Fibroblast of lung (primary cell): ENCODE results near the gene RPL39L. TPM values are rescaled to one million over a fixed set of nuclear protein-coding genes. Genes with fewer than 3 reads are reported as not detected.

Source experiments
- DNase-seq, 2 donors: peaks; one replicate each; pipeline versions ENCODE4 v3.0.0 to v3.0.0-alpha.2; 2010; ENCODE audit warnings: low read depth in 2 of 2
- H2AFZ ChIP-seq: 2 replicates; pipeline ENCODE4 v1.5.1; 2012; ENCODE audit warnings: low read length, control low read depth, inconsistent platforms
- H3K27ac ChIP-seq: 2 replicates; pipeline ENCODE4 v1.5.1; 2011; ENCODE audit warnings: low read length, control low read depth; ENCODE audit not compliant: insufficient read depth
- H3K27me3 ChIP-seq: 2 replicates; pipeline ENCODE4 v1.5.1; 2011; ENCODE audit warnings: mild to moderate bottlenecking, low read length; ENCODE audit not compliant: control insufficient read depth, insufficient read depth
- H3K36me3 ChIP-seq: 2 replicates; pipeline ENCODE4 v1.5.1; 2011; ENCODE audit warnings: low read length; ENCODE audit not compliant: control insufficient read depth, insufficient read depth
- H3K4me1 ChIP-seq: 2 replicates; pipeline ENCODE4 v1.5.1; 2011; ENCODE audit warnings: low read length; ENCODE audit not compliant: control insufficient read depth, insufficient read depth; ENCODE audit errors: extremely low read depth
- H3K4me2 ChIP-seq: 2 replicates; pipeline ENCODE4 v1.5.1; 2011; ENCODE audit warnings: low read length, control low read depth; ENCODE audit not compliant: insufficient read depth; ENCODE audit errors: extremely low read depth
- H3K4me3 ChIP-seq, 4 experiments: fragments of 200-600 bp in 1 of 4; sonication (generic) in 1 of 4; replicated peaks in 1 of 4; 2 replicates each; pipeline ENCODE4 v1.5.1; 2011 to 2016; ENCODE audit warnings: low read length in 4 of 4, low read depth in 3 of 4, mild to moderate bottlenecking in 3 of 4, control low read depth in 2 of 4, inconsistent platforms in 1 of 4, mixed read lengths in 1 of 4; ENCODE audit not compliant: insufficient read depth in 1 of 4; ENCODE audit errors: control extremely low read depth in 1 of 4
- H3K79me2 ChIP-seq: 2 replicates; pipeline ENCODE4 v1.5.1; 2012; ENCODE audit warnings: mild to moderate bottlenecking, low read length, inconsistent platforms; ENCODE audit not compliant: control insufficient read depth, insufficient read depth
- H3K9ac ChIP-seq: 2 replicates; pipeline ENCODE4 v1.5.1; 2011; ENCODE audit warnings: mild to moderate bottlenecking, low read length, control low read depth; ENCODE audit not compliant: insufficient read depth
- H3K9me3 ChIP-seq: 2 replicates; pipeline ENCODE4 v1.5.1; 2012; ENCODE audit warnings: low read depth, low read length; ENCODE audit not compliant: control insufficient read depth, insufficient read depth
- H4K20me1 ChIP-seq: 2 replicates; pipeline ENCODE4 v1.5.1; 2011; ENCODE audit warnings: low read length; ENCODE audit not compliant: control insufficient read depth, insufficient read depth; ENCODE audit errors: extremely low read depth
- EZH2 ChIP-seq: IDR thresholded peaks from 2 replicates; pipeline ENCODE4 v1.5.1; 2012; ENCODE audit warnings: low read length, control low read depth, mild to moderate bottlenecking; ENCODE audit errors: missing control alignments
- polyA plus RNA-seq, 2 donors: library from polyadenylated mRNA; depleted of rRNA in 1 of 2; stranded (reverse) in 1 of 2; unstranded in 1 of 2; fragments of >200 nt; gene quantifications; 2 replicates each; pipeline ENCODE4 v1.2.1, GENCODE V29; 2011 to 2012; ENCODE audit warnings: missing spikeins in 1 of 2
- total RNA-seq: library from RNA; depleted of rRNA; stranded (reverse); fragments of >200 nt; gene quantifications from 2 replicates; pipeline ENCODE4 v1.2.1, GENCODE V29; 2014
- TF ChIP-seq, protein P1 (sequence below), 2 donors: IDR thresholded peaks in 1 of 2; conservative IDR thresholded peaks in 1 of 2; 1 replicate in 1 of 2; 2 replicates in 1 of 2; pipeline ENCODE4 v1.5.1; 2011 to 2012; ENCODE audit warnings: low read length in 2 of 2, control low read depth in 1 of 2, inconsistent platforms in 1 of 2, low read depth in 1 of 2, mild to moderate bottlenecking in 1 of 2

RPL39L gene
- total and polyA plus RNA-seq, 2 donors (not counting 1 experiment from before 2014, with no cell fraction given): 8.4 to 26.6 TPM

- H3K4me1 ChIP-seq: no peaks in the 10 kb centered on the region
- TF ChIP-seq, protein P1, sequence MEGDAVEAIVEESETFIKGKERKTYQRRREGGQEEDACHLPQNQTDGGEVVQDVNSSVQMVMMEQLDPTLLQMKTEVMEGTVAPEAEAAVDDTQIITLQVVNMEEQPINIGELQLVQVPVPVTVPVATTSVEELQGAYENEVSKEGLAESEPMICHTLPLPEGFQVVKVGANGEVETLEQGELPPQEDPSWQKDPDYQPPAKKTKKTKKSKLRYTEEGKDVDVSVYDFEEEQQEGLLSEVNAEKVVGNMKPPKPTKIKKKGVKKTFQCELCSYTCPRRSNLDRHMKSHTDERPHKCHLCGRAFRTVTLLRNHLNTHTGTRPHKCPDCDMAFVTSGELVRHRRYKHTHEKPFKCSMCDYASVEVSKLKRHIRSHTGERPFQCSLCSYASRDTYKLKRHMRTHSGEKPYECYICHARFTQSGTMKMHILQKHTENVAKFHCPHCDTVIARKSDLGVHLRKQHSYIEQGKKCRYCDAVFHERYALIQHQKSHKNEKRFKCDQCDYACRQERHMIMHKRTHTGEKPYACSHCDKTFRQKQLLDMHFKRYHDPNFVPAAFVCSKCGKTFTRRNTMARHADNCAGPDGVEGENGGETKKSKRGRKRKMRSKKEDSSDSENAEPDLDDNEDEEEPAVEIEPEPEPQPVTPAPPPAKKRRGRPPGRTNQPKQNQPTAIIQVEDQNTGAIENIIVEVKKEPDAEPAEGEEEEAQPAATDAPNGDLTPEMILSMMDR (conservative IDR thresholded peaks at IDR 0.05 in 1 of 2, IDR thresholded peaks at IDR 0.05 in 1 of 2; ENCODE audit: low read depth in 1 of 2, low read length in 2 of 2): no peak
- TF ChIP-seq EZH2: no peak
- H2AFZ ChIP-seq: no peak overlapping the region
- H3K9me3 ChIP-seq: no peaks in the 10 kb centered on the region
- H3K36me3 ChIP-seq: no peaks in the 10 kb centered on the region
- DNase-seq: no peak
- no peaks in the 10 kb centered on the region for H3K27me3 ChIP-seq
- H4K20me1 ChIP-seq: no peaks in the 10 kb centered on the region
- H3K4me3 ChIP-seq: no peak overlapping the region
- H3K79me2 ChIP-seq: no peaks in the 10 kb centered on the region
- H3K4me2 ChIP-seq: no peak overlapping the region
- no peak overlapping the region for H3K9ac ChIP-seq
- no peak overlapping the region for H3K27ac ChIP-seq
Observed at GRCh38 chr3:187077085-187077484, 62.2 kb downstream of the RPL39L start.

GRCh38 chr3:187076297-187076696 is 63.0 kb downstream of the RPL39L start:
- no peak overlapping the region for H3K9ac ChIP-seq
- no peak overlapping the region for H3K27ac ChIP-seq
- H4K20me1 ChIP-seq: no peaks in the 10 kb centered on the region
- no peak overlapping the region for H3K4me2 ChIP-seq
- no peak for DNase-seq
- no peaks in the 10 kb centered on the region for H3K9me3 ChIP-seq
- H3K27me3 ChIP-seq: no peaks in the 10 kb centered on the region
- no peaks in the 10 kb centered on the region for H3K36me3 ChIP-seq
- TF ChIP-seq, protein P1 (conservative IDR thresholded peaks at IDR 0.05 in 1 of 2, IDR thresholded peaks at IDR 0.05 in 1 of 2; ENCODE audit: low read depth in 1 of 2, low read length in 2 of 2): no peak
- TF ChIP-seq EZH2: no peak
- H3K4me3 ChIP-seq: no peak overlapping the region
- no peak overlapping the region for H2AFZ ChIP-seq
- no peaks in the 10 kb centered on the region for H3K79me2 ChIP-seq
- no peaks in the 10 kb centered on the region for H3K4me1 ChIP-seq

- no peak for DNase-seq
- no peak for TF ChIP-seq EZH2
- TF ChIP-seq, protein P1 (conservative IDR thresholded peaks at IDR 0.05 in 1 of 2, IDR thresholded peaks at IDR 0.05 in 1 of 2; ENCODE audit: low read depth in 1 of 2, low read length in 2 of 2): no peak
- Histone ChIP-seq H3K9me3 (no peaks in the 10 kb centered on the region), H3K4me1 (no peaks in the 10 kb centered on the region), H4K20me1 (no peaks in the 10 kb centered on the region), H3K79me2 (no peaks in the 10 kb centered on the region), H3K9ac (no peak overlapping the region), H3K27ac (no peak overlapping the region), H2AFZ (no peak overlapping the region), H3K4me3 (no peak overlapping the region), H3K4me2 (no peak overlapping the region), H3K27me3 (no peaks in the 10 kb centered on the region), H3K36me3 (no peaks in the 10 kb centered on the region)
Observed at GRCh38 chr3:187074846-187075245, 64.5 kb downstream of the RPL39L start.
